ENCODE data around the gene RAP2C.

The RAP2C gene

GRCh38 chrX:132219343-132219768 is at the start of gene RAP2C:
TSS of gene RAP2C (minus strand) at chrX:132219447. CDS start at chrX:132217268, 2,179 bp downstream.
- DNase-seq = peak; percentile 89

DNA sequence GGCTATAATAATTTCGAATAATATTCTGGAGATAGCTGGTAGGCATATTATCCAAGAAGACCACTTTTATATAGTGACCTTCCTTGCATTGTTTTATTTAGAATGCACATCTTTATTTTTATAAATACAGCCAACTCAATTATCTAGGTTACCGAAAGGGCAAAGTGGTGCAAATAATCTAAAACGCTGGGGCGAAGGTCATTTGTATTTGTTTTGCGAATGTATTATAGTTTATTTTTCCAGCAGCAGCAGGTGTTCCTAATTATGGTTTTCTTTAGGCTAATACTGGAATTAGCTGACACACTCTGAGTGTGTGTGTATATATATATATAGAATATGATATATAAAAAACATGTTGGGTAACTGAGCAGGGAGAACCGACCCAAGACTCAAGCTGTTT is 48.1 kb upstream of the RAP2C start:
- DNase-seq = no peak

DNA sequence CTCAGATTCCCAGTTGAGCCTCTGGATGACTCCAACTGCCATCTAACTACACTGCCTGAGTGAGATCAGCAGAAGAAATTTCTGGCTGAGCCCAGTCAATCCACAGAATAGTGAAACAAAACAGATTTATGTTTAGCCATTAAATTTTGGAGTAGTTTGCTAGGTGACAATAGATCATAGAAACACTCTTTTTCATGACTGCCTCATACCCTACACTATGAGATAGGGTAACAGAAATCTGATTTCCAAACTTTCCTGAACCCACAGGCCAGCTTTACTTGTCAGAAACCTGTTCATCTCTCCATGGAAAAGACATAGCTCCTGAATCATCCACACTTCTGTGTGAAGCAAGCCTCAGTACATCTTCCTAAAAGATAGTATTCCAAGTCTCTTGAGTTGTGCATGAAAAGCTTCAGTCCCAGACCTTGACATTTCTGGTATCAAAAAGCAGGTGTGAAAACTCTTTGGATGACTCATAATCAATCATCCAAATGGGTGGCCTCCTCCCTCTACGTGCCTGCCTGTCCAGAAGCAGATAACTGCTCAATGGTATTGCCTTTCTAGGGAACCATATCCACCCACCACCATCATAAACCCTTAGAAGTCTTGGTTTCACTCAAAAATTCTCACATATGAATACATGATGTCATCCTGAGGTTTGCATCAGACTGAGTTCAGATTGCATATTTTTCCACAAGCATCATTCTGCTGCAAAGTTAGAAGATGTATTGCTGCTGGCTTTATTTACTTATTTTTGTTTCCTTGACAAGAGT is 47.5 kb upstream of the RAP2C start:
- DNase-seq = no peak

- no peak for DNase-seq
Observed at GRCh38 chrX:132263127-132263526, 43.9 kb upstream of the RAP2C start.

DNA sequence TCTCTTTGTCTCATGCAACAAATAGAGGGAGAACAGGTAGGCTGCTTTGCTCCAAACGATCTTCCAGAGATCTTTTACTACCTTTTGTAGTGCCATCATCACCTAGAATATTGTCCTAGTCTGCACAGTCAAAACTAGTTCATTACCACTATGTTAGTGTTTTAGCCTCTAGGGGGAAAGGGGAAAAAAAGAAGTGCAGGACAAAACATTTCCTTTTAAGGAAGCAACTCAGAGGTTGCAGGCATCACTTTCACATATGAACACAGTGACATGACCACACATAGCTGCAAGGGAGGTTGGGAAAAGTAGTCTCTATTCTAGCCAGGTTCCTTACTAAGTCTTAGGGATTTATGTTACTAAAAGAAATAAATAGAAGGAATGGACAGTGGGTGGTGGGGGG is 39.3 kb upstream of the RAP2C start:
- no peak for DNase-seq

DNA sequence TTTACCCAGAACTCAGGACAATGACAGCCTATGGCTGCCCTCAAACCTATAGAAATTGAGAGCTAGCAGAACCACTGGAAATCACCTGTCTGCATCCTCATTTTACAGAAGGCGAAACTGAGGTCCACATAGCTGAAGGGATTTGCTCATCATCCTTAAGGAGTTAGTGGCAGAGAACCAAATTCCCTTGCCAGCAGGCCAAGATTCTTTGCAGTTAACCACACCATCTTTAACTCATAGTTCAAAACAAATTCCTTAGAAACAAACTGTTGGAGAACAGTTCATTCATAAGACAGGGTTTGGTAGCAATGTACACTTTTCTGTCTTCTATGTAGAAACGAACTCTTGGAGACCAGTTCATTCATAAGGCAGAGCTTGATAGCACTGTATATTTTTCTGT is 37.9 kb upstream of the RAP2C start:
- DNase-seq = no peak

GRCh38 chrX:132236121-132236520 is 16.9 kb upstream of the RAP2C start:
- no peak for DNase-seq

DNA sequence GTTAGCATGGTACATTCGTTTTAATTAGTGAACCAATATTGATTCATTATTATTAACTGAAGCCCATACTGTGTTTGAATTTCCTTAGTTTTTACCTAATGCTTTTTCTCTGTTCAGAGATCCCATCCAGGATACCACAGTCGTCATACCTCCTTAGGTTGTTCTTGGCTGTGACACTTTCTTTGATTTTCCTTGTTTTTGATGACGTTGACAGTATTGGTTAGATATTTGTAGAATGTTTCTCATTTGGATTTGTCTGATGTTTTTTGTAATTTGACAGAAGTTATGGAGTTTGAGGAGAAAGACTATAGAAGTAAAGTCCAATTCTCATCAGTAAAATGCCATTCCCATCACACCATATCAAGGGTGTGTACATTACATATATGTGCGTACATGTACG is 16.2 kb upstream of the RAP2C start:
- no peak for DNase-seq

DNA sequence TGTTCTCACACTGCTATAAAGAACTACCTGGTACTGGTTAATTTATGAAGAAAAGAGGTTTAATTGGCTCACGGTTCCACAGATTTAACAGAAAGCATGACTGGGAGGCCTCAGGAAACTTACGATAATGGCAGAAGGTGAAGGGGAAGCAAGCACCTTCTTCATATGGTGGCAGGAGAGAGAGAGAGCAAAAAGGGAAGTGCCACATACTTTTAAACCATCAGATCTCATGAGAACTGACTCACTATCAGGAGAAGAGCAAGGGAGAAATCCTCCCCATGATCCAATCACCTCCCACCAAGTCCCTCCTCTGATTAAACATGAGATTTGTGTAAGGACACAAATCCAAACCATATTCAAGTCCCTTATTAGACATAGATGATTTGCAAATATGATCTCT is 12.3 kb upstream of the RAP2C start:
- peak; percentile 16 for DNase-seq

DNA sequence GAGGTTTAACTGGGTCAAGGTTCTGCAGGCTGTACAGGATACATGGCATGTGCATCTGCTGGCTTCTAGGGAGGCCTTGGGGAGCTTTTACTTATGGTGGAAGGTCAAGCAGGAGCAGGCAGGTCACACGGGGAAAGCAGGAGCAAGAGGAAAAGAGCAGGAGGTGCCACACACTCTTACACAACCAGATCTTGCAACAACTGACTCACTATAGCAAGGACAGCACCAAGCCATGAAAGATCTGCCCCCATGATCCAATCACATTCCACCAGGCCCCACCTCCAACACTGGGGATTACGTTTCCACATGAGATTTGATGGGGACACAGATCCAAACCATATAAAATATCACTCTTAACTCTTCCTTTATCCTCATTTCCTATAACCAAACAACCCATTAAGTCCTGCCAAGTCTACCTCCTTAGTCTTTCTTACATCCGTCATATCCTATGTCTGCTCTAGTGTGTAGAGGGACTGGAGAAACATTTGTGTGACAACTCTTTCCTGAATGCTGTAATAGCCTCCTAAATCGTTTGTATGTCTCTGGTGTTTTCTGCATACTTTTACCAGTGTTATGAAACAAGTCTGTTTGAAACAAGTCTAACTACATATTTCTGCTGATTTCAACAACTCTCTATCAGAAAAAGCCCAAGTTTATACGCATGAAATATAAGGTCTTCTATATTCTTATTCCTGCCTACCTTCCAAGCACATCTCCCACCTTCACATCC is 8.3 kb upstream of the RAP2C start:
- no peak for DNase-seq

DNA sequence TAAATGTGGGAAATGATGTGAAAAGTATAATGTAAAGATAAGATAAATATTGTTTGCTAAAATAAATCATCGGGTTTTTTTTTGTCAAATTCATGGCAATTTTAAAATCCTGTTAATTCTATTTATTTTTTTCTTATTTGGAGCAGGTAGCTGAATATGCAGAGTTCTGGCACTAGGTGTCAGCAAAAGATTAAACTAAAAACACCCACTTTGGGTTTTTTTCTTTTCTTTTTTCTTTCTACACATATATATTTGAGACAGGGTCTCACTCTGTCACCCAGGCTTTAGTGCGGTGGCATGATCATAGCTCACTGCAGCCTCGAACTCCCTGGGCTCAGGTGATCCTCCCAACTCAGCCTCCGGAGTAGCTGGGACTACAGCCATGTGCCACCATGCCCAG is 6.9 kb upstream of the RAP2C start:
- DNase-seq = peak; percentile 45

GRCh38 chrX:132218100-132218812 is 991 bp downstream of the RAP2C start:
- peak; percentile 92 for DNase-seq

DNA sequence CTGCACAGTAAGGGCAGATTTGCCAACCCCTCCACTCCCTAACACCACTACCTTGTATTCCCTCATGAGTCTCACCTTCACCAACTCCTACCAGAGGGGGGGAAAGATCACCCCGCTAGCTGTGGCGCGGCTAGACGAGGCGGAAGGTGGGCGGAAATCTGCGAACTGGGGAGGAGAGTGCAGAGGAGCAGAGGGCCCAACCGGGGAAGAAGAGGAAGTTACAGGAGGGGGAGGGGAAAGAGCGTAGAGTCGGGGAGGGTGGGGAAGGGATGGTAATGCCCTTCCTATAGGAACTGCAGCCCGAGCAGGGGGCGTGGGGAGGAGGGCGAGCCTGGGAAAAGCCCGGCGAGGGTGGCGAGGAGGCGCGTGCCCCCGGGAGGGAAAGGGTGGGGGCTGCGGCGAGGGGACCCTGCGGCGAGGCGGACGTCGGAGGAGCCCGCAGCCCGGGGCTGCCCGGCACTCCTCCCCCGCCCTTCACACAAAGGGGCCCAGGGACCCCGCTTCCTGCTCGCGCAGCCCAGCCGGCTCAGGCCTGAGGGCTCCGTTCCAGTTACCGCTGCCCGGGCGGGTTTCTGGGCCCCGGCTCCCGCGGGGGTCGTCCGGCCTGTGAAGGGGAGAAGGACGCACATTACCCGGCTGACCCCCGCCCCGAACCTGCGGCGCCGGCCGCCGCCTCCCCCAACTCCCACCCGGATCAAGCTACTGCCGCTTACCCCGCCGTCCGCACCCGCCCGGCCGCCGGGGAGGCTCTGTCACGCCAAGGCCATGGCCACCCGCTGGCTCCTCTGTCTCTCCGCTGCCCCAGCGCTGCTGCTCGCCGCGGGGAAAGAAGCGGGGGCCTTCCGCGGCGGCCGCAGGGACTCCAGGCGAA is 1.8 kb downstream of the RAP2C start:
- DNase-seq = peak; percentile 94

DNA sequence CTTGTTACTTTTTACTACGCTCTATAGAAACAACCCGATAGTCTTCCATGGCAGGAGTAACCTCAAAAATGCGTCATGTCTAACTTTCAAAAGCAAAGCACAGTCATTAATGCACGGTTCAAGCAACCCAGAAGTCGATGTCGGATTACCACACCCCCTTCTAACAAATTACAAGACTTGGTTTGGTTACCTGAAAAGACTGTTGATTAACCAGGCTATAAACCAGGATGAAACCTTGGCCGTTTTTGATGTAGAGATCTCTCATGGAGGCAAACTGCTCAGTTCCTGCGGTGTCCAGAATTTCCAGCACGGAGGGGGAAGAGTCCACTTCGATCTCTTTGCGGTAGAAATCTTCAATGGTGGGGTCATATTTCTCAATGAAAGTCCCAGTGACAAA is 2.4 kb downstream of the RAP2C start:
- DNase-seq = peak; percentile 41

DNA sequence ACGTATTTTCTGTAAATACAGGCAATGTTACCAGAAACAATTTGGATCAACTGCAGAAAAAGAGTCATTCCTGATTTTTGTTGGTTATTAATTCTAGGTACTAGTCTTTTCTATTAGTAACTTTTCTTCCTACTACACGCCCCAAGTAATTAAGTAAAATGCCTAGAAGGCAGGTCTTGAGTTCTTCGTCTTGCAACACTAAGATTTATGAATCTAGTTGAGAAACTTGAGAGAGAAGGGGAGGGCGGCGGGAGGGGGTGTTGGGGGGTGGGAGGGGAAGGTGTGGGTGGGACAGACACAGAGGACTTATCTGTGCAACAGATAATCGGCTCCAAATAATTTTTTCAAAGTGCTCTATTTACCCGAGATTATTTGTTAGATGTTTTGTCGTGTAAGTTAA is 3.0 kb downstream of the RAP2C start:
- peak; percentile 34 for DNase-seq

DNA sequence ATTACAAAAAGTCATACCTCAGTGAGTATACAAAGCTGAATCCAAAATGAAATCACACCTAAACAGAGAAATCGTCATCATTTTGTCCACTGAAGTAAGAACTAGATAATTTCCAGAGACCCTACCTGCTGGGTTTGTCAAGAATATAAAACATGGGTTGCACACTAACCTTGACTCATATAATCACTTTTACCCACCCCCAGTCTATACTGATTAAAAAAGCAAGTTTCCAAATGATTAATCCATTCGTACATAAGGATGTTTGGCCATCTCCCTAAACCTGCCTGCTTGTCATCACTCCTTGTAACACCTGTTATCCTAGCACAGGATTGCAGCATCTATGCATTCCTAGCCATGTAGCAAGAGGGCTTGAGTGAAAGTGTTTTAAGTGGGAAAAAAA is 4.7 kb downstream of the RAP2C start:
- DNase-seq = no peak

DNA sequence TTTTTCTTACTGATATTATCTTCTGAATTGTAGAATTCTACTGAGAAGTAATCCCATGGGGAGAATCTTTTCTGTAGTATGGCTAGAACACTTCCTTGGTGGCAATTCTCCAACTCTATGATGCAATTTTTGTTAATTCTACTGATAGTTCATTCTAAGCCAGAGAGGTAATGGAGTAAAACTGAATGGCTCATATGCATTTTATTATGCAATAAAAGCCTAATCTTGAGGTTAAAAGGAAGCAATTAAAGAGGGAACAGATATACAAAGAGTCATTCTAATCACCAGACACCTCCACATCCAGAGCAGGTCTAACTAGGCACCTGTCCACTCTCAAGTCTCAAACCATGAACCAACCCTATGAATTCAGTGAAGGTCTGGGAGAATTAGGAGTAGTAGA is 9.7 kb downstream of the RAP2C start:
- DNase-seq = peak; percentile 34

DNA sequence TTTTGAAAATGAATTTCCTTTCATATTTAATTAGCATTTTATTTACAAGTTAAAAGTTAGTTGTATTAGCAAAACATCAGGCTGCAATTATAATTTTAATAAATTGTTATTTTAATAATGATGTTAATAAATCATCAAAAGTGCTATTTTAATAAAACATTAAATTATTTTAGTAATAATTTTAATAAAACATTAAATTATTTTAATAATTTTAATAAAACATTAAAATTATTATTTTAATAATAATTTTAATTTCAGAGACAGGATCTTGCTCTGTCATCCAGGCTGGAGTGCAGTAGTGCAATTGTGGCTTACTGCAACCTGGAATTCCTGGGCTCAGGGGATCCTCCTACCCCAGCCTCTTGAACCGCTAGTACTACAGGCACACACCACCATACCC is 10.8 kb downstream of the RAP2C start:
- DNase-seq = no peak

GRCh38 chrX:132207996-132208395 is 11.3 kb downstream of the RAP2C start:
- no peak for DNase-seq

DNA sequence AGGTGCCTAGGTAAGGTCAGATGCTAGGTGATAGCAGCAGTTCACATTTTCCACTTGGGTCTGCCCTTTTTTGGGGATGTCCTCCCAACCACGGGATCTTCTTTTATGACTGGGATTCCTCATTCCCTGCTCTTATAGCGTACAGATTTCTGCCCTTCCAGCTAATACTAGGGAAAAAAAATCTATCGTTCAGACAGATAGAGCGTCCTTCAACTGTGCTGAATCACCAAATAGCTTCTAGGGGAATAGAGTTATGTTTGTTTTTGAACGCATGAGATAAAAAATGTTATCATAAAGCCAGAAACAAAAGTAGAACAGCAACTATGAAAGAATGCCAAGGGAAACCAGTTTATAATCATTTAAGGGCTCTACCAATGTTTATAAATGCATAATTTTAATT is 13.0 kb downstream of the RAP2C start:
- no peak for DNase-seq

- no peak for DNase-seq
Observed at GRCh38 chrX:132204629-132205028, 14.6 kb downstream of the RAP2C start.

GRCh38 chrX:132200976-132201375 is 18.3 kb downstream of the RAP2C start:
- DNase-seq = no peak

DNA sequence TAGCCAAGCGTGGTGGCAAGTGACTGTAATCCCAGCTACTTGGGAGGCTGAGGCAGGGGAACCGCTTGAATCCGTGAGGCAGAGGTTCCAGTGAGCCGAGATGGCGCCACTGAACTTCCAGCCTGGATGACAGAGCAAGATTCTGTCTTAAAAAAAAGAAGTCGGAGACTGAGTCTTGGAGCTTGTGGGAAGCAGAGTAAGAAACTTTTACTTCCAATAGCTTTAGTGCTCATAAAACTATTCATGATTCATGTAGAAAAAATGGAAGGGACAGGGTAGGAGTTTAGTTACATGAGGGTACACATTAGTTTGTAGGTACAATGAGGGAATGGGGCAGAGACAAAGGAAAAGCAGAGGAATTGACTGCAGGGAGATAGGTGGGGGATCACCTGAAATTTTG is 19.3 kb downstream of the RAP2C start:
- DNase-seq = no peak

Measured in hematopoietic multipotent progenitor cell treated with erythropoietin and hydrocortisone succinate and interleukin-3 and kit ligand, for 4 days (in vitro differentiated cells).